ENCODE data around the gene SS18.

SS18 gene

GRCh38 chr18:26074246-26074645 is 16.2 kb downstream of the SS18 start:
- no peak for TF ChIP-seq CTCF (conservative IDR thresholded peaks at IDR 0.05; ENCODE audit: control insufficient read depth, insufficient read depth, low read depth, low read length)
- DNase-seq (ENCODE audit: low read depth): no peak
- no peak overlapping the region for H3K4me3 ChIP-seq (ENCODE audit: control insufficient read depth, low read depth, low read length)

GRCh38 chr18:26073758-26074157 is 16.7 kb downstream of the SS18 start:
- DNase-seq (ENCODE audit: low read depth): no peak
- no peak for TF ChIP-seq CTCF (conservative IDR thresholded peaks at IDR 0.05; ENCODE audit: control insufficient read depth, insufficient read depth, low read depth, low read length)

GRCh38 chr18:26071725-26072124 is 18.7 kb downstream of the SS18 start:
- no peak overlapping the region for H3K4me3 ChIP-seq (ENCODE audit: control insufficient read depth, low read depth, low read length)
- DNase-seq (ENCODE audit: low read depth): no peak
- TF ChIP-seq CTCF (conservative IDR thresholded peaks at IDR 0.05; ENCODE audit: control insufficient read depth, insufficient read depth, low read depth, low read length): no peak

More at GRCh38 chr18:26073758-26074157, 16.7 kb downstream of the SS18 start:
- H3K4me3 ChIP-seq (ENCODE audit: control insufficient read depth, low read depth, low read length): no peak overlapping the region

GRCh38 chr18:26071020-26071419 is 19.4 kb downstream of the SS18 start:
- H3K4me3 ChIP-seq (ENCODE audit: control insufficient read depth, low read depth, low read length): no peak overlapping the region
- DNase-seq (ENCODE audit: low read depth): no peak
- no peak for TF ChIP-seq CTCF (conservative IDR thresholded peaks at IDR 0.05; ENCODE audit: control insufficient read depth, insufficient read depth, low read depth, low read length)

- H3K4me3 ChIP-seq (ENCODE audit: control insufficient read depth, low read depth, low read length): no peak overlapping the region
- TF ChIP-seq CTCF (conservative IDR thresholded peaks at IDR 0.05; ENCODE audit: control insufficient read depth, insufficient read depth, low read depth, low read length): no peak
- DNase-seq (ENCODE audit: low read depth): no peak
Observed at GRCh38 chr18:26059357-26059756, 31.1 kb downstream of the SS18 start.

GRCh38 chr18:26057344-26057773 is 33.1 kb downstream of the SS18 start:
- no peak for TF ChIP-seq CTCF (conservative IDR thresholded peaks at IDR 0.05; ENCODE audit: control insufficient read depth, insufficient read depth, low read depth, low read length)
- no peak overlapping the region for H3K4me3 ChIP-seq (ENCODE audit: control insufficient read depth, low read depth, low read length)
- DNase-seq (ENCODE audit: low read depth): peak; percentile 19

- TF ChIP-seq CTCF (conservative IDR thresholded peaks at IDR 0.05; ENCODE audit: control insufficient read depth, insufficient read depth, low read depth, low read length): no peak
- DNase-seq (ENCODE audit: low read depth): peak; percentile 64
- no peak overlapping the region for H3K4me3 ChIP-seq (ENCODE audit: control insufficient read depth, low read depth, low read length)
Observed at GRCh38 chr18:26056291-26056690, 34.1 kb downstream of the SS18 start.
